NCI-H748 (cell line): ENCODE results near the gene SEPTIN10.
"Not testable (repeated sequence)": the region's sequence is repeated elsewhere in the genome, so short reads cannot be mapped to it uniquely, and the experiment has no call there.

Experiments used
- DNase-seq: peaks from one replicate; lab custom pipeline; 2025; ENCODE audit not compliant: unreplicated experiment; lab: John Stamatoyannopoulos, UW

Gene SEPTIN10

GRCh38 chr2:109554758-109555157 is 59.0 kb downstream of the SEPTIN10 start:
- no peak for DNase-seq

DNA sequence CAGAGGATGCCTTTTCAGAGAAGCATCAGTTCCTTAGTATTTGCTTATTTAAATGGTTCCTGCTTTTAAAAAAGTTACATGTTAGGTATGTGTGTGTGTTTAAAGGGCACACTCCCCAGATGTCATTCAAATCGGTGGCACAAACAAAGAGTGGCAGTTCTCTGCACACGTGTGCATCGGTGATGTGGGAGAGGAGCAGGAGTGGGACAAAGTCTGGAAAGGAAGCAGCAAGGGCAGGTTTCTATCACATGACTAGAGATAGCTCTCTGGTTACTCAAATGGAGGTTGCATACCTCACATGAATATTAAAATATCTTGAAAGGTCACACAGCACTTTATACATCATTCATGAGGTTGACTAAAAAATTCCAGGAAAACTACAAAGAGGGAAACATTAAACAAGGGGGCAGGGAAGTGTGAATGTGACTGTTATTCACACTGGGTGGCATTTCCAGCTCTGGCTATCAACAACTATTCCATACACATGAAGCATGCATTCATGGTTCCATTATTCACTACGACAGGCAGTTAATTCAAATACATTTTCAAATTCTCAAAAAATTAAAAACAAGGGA is 64.7 kb downstream of the SEPTIN10 start:
- no peak for DNase-seq

GRCh38 chr2:109547280-109547679 is 66.5 kb downstream of the SEPTIN10 start:
- no peak for DNase-seq

- peak; percentile 23 for DNase-seq
These were observed 67.7 kb downstream of the SEPTIN10 start for GRCh38 chr2:109545828-109546713.

DNA sequence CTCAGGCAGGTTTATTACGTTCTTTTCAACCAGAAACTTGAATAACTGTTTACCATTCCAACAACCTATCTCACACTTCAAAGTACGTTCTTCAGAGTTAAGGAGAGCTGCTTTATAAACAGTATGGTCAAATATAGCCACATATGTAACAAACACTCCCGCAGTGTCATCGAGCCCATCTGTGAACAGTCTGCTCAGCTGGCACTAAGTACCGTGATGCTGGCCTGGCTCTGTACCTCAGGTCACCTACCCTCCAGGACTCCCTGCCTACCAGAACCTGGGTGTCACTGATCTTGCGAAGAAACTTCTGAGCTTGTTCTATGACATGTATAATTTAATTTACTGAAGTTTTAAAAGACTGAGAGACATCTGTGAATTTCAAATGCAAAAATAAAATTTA is 71.4 kb downstream of the SEPTIN10 start:
- DNase-seq = no peak

- no peak for DNase-seq
These were observed 75.2 kb downstream of the SEPTIN10 start for GRCh38 chr2:109538546-109538945.

DNA sequence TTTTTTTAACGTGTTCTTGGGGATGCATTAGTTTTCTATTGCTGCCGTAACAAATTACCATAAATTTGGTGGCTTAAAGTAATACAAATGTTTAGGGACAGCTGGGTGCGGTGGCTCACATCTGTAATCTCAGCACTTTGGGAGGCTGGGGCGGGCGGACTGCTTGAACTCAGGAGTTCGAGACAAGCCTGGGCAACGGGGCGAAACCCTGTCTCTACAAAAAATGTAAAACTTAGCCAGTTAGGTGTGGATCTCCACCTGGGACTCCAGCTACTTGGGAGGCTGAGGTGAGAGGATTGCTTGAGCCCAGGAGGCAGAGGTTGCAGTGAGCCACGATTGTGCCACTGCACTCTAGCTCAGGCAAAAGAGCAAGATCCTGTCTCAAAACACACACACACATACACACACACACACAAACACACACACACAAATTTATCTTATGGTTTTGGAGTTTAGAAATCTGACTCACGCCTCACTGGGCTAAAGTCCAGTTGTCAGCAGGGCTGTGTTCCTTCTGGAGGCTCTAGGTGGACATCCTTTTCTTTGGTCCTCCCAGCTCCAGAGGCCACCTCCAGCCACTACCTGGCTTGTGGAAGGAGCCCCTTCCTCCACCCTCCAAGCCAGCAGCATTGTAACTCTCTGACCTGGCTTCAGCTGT is 76.1 kb downstream of the SEPTIN10 start:
- DNase-seq = no peak

GRCh38 chr2:109536556-109536955 is 77.2 kb downstream of the SEPTIN10 start:
- DNase-seq = not testable (repeated sequence)

- no peak for DNase-seq
These were observed 78.4 kb downstream of the SEPTIN10 start for GRCh38 chr2:109535217-109535946.

DNA sequence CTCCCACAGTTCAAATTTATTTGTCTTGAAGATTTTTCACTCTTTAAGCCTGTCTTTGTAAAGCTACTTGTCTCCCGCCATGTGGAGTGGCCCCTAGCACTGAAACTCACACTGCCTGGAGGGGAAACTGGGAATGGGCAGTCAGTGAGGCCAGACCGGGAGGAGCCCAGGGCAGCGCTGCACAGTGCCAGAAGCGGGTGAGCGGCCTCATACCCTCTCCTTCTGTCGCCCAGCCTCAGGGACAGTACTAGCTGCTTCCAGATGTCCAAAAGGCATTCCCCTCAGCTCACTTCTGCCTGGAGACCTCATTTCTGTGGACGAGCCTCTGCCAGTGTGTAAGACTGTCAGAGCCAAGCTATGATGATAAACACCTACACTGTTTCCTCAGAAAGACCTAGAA is 79.9 kb downstream of the SEPTIN10 start:
- DNase-seq = no peak

- DNase-seq = no peak
These were observed 81.1 kb downstream of the SEPTIN10 start for GRCh38 chr2:109532728-109533076.

DNA sequence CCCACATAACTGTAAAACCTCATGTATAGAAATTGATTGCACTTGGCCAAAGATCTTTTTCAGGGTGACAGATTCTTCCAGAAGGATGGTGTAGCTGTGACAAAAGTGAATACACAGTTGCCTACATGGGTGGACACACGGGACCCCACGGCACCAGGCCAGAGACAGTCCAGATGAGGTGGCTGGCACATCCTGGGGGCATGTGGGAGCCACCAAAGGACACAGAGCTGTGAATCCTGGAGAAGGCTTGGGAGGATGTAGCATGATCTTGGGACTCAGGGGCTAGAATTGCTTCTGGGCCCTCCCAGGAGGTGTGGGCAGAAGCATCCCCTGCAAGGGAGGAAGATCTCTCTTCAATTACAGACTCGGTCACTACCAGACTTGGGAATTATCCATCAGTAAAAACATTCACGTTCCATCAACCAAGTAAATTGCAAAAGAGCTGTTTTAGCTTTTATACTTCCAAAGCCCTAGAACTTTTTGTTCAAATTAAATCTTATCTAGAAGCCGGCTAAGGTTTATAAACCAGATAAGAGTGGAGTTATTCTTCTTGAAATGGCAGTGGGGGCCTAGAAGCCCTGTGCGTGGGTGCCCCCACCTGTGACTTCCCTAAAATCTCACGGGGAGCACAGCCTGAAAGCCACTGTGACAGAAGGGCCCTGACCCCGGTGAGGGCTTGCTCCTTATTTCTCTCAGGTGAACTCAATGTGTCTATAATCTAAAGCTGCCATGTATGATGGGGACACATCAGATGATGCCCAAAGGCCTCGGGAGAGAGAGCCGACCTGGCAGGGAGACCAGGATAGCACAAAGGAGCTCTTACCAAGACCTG is 81.7 kb downstream of the SEPTIN10 start:
- DNase-seq = no peak

GRCh38 chr2:109531221-109531620 is 82.5 kb downstream of the SEPTIN10 start:
- no peak for DNase-seq

GRCh38 chr2:109530712-109531111 is 83.1 kb downstream of the SEPTIN10 start:
- no peak for DNase-seq

- no peak for DNase-seq
These were observed 84.0 kb downstream of the SEPTIN10 start for GRCh38 chr2:109529532-109530449.

DNA sequence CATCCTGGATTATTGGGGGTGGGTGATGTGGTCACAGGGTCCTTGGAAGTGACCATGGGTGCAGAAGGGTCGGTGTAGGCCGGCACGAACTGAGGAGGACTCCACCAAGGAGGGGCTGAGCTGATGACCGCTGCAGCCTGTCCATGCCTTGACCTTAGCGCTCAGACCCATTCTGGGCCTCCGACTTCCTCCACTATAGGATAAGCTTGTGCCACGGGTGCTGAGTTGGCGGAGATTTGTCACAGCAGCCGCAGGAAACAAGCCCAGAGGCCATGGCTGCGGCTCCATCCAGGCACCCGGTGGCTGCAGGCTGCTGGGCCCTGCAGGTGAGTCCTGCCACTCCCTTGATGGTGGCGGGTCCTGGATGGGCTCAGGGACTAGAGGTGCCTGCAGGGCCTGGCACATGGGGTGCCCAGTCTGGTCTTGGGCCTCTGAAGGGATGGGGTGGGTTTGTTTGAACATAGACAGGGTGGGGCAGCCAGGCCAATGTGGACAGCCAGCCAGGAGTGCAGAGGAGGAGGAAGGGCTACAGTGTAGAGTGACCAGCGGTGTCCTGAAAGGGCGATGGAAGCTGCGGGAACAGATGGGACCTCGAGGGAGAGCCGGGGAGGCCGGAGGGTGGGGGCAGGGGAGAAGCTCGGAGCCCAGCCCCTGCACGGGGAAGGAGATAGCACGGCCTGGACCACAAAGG is 84.8 kb downstream of the SEPTIN10 start:
- no peak for DNase-seq

DNA sequence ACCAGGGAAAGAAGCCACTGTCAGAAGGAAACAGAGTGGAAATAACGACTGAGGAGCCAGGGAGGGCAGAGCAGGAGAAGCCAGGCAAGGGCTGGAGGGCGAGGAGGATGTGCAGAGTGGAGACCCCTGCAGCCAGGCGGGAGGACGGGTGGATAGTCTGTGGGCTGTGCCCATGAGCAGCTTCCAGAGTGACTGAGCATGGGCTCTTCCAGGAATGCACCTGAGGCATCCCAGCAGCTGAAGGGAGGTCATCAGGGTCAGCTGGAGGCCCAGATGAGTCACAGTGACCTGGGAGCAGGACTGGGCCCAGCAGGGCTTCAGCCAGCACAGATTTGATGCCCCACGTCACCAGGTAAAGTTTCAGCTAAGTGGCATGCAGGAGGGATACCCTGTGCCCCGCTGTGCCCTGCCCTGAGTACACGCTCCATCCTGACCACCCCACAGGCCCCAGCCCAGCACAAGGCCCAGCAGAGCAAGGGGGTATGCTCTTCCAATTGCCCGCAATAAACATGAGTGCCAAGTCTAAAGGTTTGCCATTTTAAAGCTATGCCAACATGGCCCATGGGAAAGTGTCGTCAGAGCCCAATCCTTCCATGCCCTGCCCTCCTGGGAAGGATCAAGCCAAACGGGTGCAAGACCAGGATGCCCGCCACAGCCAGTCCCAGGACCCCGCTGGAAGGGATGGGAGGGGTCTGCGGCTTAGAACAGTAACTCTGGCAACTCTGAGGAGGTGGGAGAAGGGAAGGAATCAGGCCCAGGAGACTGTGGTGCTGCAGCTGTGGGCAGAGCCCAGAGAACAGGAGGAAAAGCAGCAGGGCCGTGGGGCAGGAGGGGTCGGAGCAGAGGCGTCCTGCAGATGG is 85.7 kb downstream of the SEPTIN10 start:
- no peak for DNase-seq

GRCh38 chr2:109527079-109527478 is 86.7 kb downstream of the SEPTIN10 start:
- no peak for DNase-seq
